Measurements from ENCODE around the gene RAPGEF6.

- TF ChIP-seq GATA2 (IDR thresholded peaks at IDR 0.05; ENCODE audit: low read depth, low read length), result no peak
- no peak for TF ChIP-seq GATA3 (IDR thresholded peaks at IDR 0.05; ENCODE audit: low read depth, low read length)
Observed at GRCh38 chr5:131571669-131572168, 63.3 kb downstream of the RAPGEF6 start.
